22Rv1 (cell line): Measurements from ENCODE around the gene CYB561A3.

Experiments used
- ZFX ChIP-seq: fragments of 450-650 bp; IDR thresholded peaks from 2 replicates; pipeline ENCODE4 v1.6.1; 2017; ENCODE audit warnings: antibody characterized with exemption, borderline replicate concordance
- TF ChIP-seq, protein P1 (sequence below): fragments of 450-650 bp; IDR thresholded peaks from 2 replicates; pipeline ENCODE4 v1.5.1; 2017; ENCODE audit warnings: mild to moderate bottlenecking

DNA sequence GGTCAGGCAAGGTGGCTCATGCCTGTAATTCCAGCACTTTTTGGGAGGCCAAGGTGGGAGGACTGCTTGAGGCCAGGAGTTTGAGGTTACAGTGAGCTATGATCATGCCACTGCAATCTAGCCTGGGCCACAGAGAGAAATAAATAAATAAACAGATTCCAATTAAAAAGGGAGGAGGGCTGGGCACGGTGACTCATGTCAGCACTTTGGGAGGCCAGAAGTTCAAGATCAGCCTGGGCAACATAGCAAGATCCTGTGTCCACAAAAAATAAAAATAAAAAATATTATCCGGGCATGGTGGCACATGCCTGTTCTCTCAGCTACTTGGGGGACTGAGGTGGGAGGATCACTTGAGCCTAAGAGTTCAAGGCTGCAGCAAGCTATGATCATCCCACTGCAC is 7.5 kb downstream of the CYB561A3 start:
- TF ChIP-seq, protein P1, sequence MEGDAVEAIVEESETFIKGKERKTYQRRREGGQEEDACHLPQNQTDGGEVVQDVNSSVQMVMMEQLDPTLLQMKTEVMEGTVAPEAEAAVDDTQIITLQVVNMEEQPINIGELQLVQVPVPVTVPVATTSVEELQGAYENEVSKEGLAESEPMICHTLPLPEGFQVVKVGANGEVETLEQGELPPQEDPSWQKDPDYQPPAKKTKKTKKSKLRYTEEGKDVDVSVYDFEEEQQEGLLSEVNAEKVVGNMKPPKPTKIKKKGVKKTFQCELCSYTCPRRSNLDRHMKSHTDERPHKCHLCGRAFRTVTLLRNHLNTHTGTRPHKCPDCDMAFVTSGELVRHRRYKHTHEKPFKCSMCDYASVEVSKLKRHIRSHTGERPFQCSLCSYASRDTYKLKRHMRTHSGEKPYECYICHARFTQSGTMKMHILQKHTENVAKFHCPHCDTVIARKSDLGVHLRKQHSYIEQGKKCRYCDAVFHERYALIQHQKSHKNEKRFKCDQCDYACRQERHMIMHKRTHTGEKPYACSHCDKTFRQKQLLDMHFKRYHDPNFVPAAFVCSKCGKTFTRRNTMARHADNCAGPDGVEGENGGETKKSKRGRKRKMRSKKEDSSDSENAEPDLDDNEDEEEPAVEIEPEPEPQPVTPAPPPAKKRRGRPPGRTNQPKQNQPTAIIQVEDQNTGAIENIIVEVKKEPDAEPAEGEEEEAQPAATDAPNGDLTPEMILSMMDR: no peak
- no peak for TF ChIP-seq ZFX
